Activated naive CD8-positive, alpha-beta T cell treated with anti-CD3 and anti-CD28 coated beads, Interleukin-2, amount 10 ng/mL, durations not matched to agents 7 days and 5 days (primary cell): Measurements from ENCODE around the gene LMCD1. TPM values are rescaled to one million over a fixed set of nuclear protein-coding genes. Genes with fewer than 3 reads are reported as not detected.

Experiments used
- ATAC-seq: fragments of 150-1000 bp; cut with Tn5 transposase; one replicate; pipeline ENCODE4 v1.10.0; 2021; ENCODE audit warnings: low read depth, moderate library complexity
- POLR2A ChIA-PET: fragments of 350-600 bp; sonication (Branson Sonifier 250); formaldehyde crosslinking; loops from one replicate; lab custom pipeline; 2021; ENCODE audit warnings: antibody characterized with exemption; lab: Charles Lee
- DNase-seq: peaks from one replicate; pipeline ENCODE4 v3.0.0; 2021
- H3K27ac Mint-ChIP-seq: one replicate; pipeline ENCODE4 v1.8.0; 2022; ENCODE audit warnings: mild to moderate bottlenecking, mixed read lengths
- H3K27me3 Mint-ChIP-seq: one replicate; pipeline ENCODE4 v1.8.0; 2022; ENCODE audit warnings: mild to moderate bottlenecking, moderate library complexity, mixed read lengths
- H3K36me3 Mint-ChIP-seq: one replicate; pipeline ENCODE4 v1.8.0; 2021; ENCODE audit warnings: mild to moderate bottlenecking, mixed read lengths
- H3K4me1 Mint-ChIP-seq: one replicate; pipeline ENCODE4 v1.8.0; 2021; ENCODE audit warnings: mixed read lengths
- H3K4me3 Mint-ChIP-seq: one replicate; pipeline ENCODE4 v1.8.0; 2022; ENCODE audit warnings: mild to moderate bottlenecking, moderate library complexity, mixed read lengths
- H3K9me3 Mint-ChIP-seq: one replicate; pipeline ENCODE4 v1.8.0; 2021; ENCODE audit warnings: mixed read lengths
- total RNA-seq, 2 experiments: library from RNA; stranded (reverse); gene quantifications; one replicate each; pipeline ENCODE4 v1.2.3, GENCODE V29; 2021

The LMCD1 gene
- total RNA-seq, 2 experiments from 2014 or later: 0.31 to 0.69 TPM

DNA sequence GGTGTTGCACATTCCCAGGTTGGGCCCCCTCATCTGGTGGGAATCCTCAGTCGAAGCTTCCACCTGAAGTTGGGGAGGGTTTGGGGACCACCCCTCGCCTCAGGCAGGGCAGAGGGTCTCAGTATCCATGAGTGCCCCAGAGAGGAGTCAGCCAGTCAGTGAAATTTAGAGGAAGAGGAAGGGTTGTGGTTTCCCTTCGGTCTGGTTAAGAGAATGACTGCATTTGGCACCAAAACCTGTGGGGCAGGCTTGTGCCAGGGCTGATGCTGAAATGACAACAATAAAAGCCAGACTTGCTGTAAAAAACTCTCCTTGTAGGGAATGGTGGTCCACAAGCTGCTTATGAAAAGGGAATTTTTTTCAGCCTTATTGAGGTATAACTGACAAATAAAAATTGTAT lies 22.6 kb downstream of the LMCD1 start:
- POLR2A ChIA-PET: interaction anchor here (0.7 kb wide), 1 partner anchor 13 kb away, joined by 8 read pairs; no protein-coding TSS in a partner anchor
- H3K4me3 Mint-ChIP-seq: no peak overlapping the region
- no peaks in the 10 kb centered on the region for H3K9me3 Mint-ChIP-seq
- no peak for DNase-seq
- no peak for ATAC-seq
- peaks cover 8% of the 10 kb centered on the region for H3K4me1 Mint-ChIP-seq
- H3K27ac Mint-ChIP-seq: no peak overlapping the region
- peaks cover 5% of the 10 kb centered on the region for H3K27me3 Mint-ChIP-seq
- no peaks in the 10 kb centered on the region for H3K36me3 Mint-ChIP-seq

DNA sequence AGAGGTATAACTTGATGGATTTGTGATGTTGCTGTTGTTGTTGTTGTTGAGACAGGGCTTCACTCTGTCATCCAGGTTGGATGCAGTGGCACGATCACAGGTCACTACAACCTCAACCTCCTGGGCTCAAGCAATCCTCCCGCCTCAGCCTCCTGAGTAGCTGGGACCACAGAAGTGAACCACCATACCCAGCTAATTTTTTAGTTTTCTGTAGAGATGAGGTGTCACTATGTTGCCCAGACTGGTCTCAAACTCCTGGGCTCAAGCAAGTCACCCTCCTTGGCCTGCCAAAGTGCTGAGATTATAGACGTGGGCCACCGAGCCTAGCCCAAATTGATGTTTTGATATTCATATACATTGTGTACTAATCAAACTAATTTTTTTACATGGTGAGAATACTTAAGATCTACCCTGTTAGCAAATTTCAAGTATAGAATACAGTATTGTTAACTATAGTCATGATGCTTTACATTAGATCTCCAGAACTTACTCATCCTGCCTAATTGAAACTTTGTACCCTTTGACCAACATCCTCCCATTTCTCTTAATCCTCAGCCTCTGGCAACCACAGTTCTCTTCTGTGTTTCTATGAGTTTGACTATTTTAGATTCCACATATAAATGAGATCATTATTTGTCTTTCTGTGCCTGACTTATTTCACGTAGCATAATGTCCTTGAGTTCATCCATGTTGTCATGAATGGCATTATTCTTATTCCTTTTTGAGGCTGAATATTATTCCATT lies 23.2 kb downstream of the LMCD1 start:
- peaks cover 8% of the 10 kb centered on the region for H3K4me1 Mint-ChIP-seq
- no peak for ATAC-seq
- H3K36me3 Mint-ChIP-seq: no peaks in the 10 kb centered on the region
- peaks cover 1% of the 10 kb centered on the region for H3K9me3 Mint-ChIP-seq
- no peak for DNase-seq
- no peak overlapping the region for H3K4me3 Mint-ChIP-seq
- H3K27ac Mint-ChIP-seq: no peak overlapping the region
- peaks cover 5% of the 10 kb centered on the region for H3K27me3 Mint-ChIP-seq
- POLR2A ChIA-PET: no interaction called here

DNA sequence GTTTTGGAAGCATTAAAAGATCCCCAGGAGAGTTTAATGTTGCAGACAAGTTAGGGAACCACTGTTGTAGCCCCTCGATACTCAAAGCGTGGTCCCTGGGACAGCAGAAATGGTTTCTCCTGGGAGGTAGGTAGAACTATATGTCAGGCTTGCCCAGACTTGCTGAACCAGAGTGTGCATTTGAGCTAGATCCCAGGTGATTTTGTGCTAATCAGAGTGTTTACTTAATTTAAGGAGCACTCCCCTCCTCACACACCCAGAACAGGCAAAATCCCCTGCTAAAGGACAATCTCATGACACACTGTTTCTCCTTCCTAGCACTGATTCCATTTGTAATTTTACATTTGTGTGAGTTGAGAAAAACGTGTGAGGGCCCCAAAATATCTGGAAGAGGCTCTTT lies 24.3 kb downstream of the LMCD1 start:
- POLR2A ChIA-PET: no interaction called here
- peaks cover 5% of the 10 kb centered on the region for H3K27me3 Mint-ChIP-seq
- no peak overlapping the region for H3K27ac Mint-ChIP-seq
- H3K4me3 Mint-ChIP-seq: no peak overlapping the region
- ATAC-seq: no peak
- DNase-seq: no peak
- peaks cover 1% of the 10 kb centered on the region for H3K9me3 Mint-ChIP-seq
- H3K4me1 Mint-ChIP-seq: peaks cover 8% of the 10 kb centered on the region
- no peaks in the 10 kb centered on the region for H3K36me3 Mint-ChIP-seq

DNA sequence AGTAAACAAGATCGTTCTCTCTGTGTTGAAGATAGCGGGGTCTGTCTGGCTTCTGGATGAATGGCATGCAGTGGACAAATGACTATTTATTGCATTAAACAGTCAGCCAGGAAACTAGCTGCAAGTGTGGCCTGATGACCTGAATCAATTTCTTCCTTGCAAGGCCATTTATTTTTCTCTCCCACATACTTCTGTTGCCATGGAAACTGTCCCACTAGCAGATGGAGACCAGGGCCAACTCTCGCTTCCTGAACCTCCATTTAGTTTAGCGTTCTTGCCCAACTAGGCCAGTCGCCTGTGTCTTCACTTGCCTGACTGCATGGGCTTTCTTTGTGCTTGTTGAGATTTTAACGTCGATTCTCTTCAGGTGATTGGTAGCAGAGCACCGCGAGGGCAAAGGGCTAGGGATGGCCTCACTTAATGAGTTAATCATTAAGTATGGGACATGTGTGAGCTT lies 27.6 kb downstream of the LMCD1 start:
- DNase-seq (no peak), ATAC-seq (no peak)
- Mint-ChIP-seq H3K4me1 (peaks cover 5% of the 10 kb centered on the region), H3K27ac (no peak overlapping the region), H3K4me3 (no peak overlapping the region), H3K36me3 (no peaks in the 10 kb centered on the region), H3K9me3 (peaks cover 1% of the 10 kb centered on the region), H3K27me3 (no peaks in the 10 kb centered on the region)
- POLR2A ChIA-PET: no interaction called here

DNA sequence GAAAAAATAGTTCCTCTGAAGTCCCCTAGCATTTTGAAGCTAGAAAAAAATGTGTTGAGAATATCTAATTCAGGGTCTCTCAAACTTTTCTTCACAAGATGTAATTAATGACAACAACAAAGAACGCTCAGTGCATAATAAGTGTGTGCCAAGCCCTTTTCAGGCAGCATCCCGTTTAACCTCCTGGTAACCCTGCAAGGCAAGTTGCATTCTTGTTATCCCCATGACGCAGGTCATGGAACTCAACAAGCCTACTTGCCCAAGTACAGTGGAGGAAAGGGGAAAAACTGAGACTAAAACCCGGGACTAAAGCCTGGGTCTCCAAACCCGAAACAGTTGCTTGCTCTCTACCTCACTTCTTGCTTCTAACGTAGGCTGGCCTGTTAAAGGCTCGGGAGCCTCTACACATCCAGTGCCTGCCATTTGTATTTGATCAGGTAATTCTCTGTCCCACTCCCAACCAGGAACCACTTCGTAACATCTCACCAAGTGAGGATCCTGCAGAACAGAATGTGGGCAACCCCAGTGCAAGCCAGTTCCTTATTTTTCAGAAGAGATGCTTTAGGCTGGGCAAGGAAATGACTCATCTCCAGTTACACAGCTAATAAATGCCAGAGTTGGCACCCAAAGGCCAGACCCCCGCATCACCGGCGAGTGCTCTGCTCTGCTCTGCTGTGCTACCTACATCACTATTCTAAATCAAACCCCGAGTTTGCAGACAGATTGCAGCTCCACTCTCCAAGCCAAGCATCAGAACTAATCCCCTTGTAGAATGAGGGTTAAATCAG lies 28.3 kb downstream of the LMCD1 start:
- Mint-ChIP-seq H3K36me3 (no peaks in the 10 kb centered on the region), H3K27me3 (no peaks in the 10 kb centered on the region), H3K4me1 (peaks cover 3% of the 10 kb centered on the region), H3K4me3 (no peak overlapping the region), H3K27ac (no peak overlapping the region), H3K9me3 (peaks cover 1% of the 10 kb centered on the region)
- ATAC-seq: no peak
- no peak for DNase-seq
- POLR2A ChIA-PET: no interaction called here

DNA sequence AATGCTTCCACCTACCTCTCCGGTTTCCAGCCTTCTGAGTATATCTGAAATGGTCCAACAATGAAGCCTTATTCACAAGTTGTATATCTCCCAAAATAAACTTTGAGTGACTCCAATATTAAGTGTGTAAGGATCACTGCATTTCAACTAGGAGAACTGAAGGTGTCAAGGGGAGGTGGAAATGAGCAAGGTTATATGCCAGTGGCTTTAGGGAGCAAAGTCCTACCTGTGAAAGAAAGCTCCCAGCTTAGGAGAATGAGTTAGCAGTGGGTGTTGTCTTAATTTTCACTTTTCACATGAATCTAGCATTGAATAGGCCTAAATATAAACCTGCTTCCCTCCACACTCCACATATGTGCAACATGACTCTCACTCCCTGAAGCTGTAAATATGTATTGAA lies 29.0 kb downstream of the LMCD1 start:
- Mint-ChIP-seq H3K9me3 (peaks cover 1% of the 10 kb centered on the region), H3K27me3 (peaks cover under 1% of the 10 kb centered on the region), H3K4me1 (no peaks in the 10 kb centered on the region), H3K27ac (no peak overlapping the region), H3K4me3 (no peak overlapping the region), H3K36me3 (no peaks in the 10 kb centered on the region)
- ATAC-seq (no peak), DNase-seq (no peak)
- POLR2A ChIA-PET: no interaction called here

DNA sequence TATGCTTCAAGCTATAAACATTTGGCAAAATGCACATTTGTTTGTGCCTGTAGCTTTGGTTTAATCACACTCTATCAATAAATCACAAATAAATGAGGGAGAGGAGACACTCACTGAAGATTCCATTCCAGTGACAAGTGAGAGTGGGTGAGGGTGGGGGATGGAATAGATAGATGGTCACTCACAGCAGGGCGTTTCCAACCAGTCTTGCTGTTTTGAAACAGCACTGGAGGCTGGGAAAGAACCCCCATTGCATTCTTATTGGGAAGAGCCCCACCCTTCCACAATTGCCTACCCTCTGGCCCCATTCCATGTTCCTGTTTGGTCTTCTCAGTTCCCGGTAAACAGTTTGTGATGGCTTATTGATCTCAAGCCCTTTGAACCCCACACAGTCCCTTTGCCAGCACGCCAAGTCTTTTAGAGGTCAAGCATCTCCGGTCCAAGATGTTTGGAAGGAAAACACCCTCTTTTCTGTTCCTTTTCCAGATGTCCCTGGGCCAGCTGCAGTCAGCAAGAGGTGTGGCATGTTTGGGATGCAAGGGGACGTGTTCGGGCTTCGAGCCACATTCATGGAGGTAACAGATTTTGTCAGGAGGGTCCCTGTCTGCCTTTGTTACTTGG lies 30.7 kb downstream of the LMCD1 start:
- ATAC-seq (no peak), DNase-seq (no peak)
- POLR2A ChIA-PET: no interaction called here
- Mint-ChIP-seq H3K27me3 (peaks cover 5% of the 10 kb centered on the region), H3K36me3 (no peaks in the 10 kb centered on the region), H3K4me1 (no peaks in the 10 kb centered on the region), H3K9me3 (peaks cover 1% of the 10 kb centered on the region), H3K27ac (no peak overlapping the region), H3K4me3 (no peak overlapping the region)

DNA sequence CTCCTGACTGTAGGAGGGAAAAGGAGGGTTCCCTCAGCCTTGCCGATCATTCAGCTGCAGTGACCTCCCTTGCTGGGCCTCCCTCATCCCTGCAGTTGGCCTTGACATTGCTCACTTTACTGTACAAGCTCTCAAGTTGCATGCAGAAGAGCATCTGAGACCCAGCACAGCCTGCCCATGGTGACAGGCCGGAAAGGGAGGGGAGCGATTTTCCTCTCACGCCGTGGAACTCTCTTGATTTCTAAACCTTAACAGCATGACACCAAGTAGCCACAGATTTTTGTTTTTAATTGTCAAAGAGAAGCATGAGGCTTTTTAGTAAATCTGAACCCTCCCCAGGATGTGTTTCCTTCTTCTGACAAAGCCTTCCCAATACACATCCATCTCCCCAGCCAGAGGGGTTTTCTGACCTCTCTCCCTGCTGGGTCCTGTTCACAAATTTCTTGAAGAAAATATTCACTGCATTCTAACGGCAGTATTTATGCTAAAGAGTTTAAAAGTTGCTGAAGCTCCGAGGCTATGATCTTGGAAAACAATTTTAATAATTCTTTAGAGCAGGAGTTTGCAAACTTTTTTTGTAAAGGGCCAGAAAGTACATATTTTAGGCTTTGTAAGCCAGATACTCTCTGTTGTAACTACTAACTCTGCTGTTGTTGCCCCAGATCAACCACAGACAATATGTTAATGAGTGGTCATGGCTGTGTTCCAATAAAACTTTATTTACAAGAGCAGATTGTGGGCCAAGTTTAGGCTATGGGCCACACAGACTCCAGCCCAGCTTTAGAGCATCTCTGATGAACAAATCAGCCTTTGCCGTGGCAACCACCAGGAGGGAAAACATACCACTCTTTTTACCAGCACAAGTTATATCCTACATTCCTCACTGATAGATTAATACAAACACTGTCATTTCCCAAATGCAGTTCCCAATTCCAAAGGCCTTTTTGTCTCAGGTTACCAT lies 34.8 kb downstream of the LMCD1 start:
- no peaks in the 10 kb centered on the region for H3K4me1 Mint-ChIP-seq
- no peaks in the 10 kb centered on the region for H3K9me3 Mint-ChIP-seq
- POLR2A ChIA-PET: no interaction called here
- H3K4me3 Mint-ChIP-seq: no peak overlapping the region
- no peak for ATAC-seq
- no peak overlapping the region for H3K27ac Mint-ChIP-seq
- no peaks in the 10 kb centered on the region for H3K36me3 Mint-ChIP-seq
- H3K27me3 Mint-ChIP-seq: peaks cover 5% of the 10 kb centered on the region
- DNase-seq: no peak

DNA sequence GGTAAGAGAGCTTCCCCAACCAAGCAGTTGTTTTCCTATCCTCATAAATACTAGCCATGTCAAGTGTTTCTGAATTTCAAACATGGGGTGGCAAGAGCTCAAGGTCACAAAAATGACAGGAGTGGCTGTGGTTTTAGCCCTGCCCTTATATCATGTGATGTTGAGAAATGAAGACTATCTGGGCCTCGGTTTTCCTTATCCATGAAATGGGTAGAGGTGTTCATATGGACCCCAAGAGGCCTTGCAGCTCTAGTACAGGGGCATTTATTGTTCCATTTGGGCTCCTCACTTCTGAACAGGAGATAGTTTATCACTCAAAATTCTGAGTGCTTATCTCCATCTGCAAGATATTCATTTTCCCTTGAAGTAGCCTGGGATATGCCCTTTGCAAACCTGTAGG lies 35.8 kb downstream of the LMCD1 start:
- H3K27ac Mint-ChIP-seq: no peak overlapping the region
- H3K27me3 Mint-ChIP-seq: peaks cover 5% of the 10 kb centered on the region
- H3K36me3 Mint-ChIP-seq: no peaks in the 10 kb centered on the region
- POLR2A ChIA-PET: no interaction called here
- H3K4me1 Mint-ChIP-seq: no peaks in the 10 kb centered on the region
- no peak for ATAC-seq
- H3K4me3 Mint-ChIP-seq: no peak overlapping the region
- no peaks in the 10 kb centered on the region for H3K9me3 Mint-ChIP-seq
- DNase-seq: no peak

DNA sequence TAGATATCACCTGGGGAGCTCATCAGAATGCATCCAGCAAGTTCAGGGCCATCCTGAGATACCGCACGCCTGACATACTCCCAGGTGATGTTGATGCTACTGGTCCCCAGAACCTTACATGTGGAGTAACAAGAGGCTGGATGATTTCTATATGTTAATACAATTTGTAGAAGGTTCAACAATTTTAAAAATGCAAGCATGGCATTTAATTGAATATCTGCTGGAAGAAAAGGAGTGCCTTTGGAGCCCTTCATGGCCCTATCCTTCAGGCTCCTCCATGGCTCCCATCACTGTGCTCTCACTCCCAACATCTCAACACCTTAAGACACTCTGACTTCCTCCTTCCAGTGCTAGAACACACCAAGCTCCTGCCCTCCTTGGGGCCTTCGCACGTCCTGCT lies 36.6 kb downstream of the LMCD1 start:
- no peak for DNase-seq
- Mint-ChIP-seq H3K27ac (no peak overlapping the region), H3K4me3 (no peak overlapping the region), H3K36me3 (no peaks in the 10 kb centered on the region), H3K27me3 (peaks cover 5% of the 10 kb centered on the region), H3K9me3 (no peaks in the 10 kb centered on the region), H3K4me1 (no peaks in the 10 kb centered on the region)
- ATAC-seq: no peak
- POLR2A ChIA-PET: no interaction called here

DNA sequence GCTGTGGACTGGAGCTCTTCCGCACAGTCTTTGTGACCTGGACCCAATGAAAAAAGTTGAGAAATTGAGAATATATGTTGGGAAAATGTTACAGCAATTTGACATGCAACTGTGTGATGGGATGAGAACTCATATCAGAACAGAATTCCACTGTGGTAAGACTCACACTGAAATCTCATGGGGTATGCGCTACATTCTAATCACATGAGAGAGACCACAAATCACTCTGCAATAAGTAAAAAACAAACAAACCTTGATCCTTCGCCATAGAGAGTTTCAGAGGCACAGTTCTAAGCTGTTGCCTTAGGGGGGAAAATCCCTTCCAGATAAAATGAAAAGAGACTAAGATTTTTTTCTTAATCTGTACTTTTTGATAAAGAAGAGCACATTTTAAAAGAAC lies 37.3 kb downstream of the LMCD1 start:
- Mint-ChIP-seq H3K36me3 (no peaks in the 10 kb centered on the region), H3K4me1 (no peaks in the 10 kb centered on the region), H3K27me3 (peaks cover 5% of the 10 kb centered on the region), H3K4me3 (no peak overlapping the region), H3K9me3 (no peaks in the 10 kb centered on the region), H3K27ac (no peak overlapping the region)
- DNase-seq (no peak), ATAC-seq (no peak)
- POLR2A ChIA-PET: no interaction called here

DNA sequence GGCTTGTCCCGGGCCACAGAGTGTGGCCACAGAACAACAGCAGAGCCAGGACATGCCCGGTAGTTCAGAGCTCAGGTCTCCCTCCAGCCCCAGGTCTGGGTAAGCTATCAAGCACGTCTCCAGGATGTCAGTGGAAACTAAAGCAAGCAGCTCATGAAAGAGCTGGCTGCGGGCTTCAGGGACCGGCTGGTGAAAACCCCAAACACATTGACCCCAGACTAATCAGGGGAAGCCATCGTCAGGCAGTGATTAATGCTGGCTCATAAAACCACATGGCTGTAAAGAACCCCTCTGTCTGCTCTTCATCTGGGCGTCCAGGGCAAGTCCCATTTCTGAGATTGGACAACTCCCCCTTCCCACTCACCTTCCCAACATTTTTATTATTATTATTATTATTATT lies 37.8 kb downstream of the LMCD1 start:
- peaks cover 5% of the 10 kb centered on the region for H3K27me3 Mint-ChIP-seq
- no peak overlapping the region for H3K27ac Mint-ChIP-seq
- no peaks in the 10 kb centered on the region for H3K9me3 Mint-ChIP-seq
- ATAC-seq (no peak), DNase-seq (no peak)
- H3K36me3 Mint-ChIP-seq: no peaks in the 10 kb centered on the region
- no peaks in the 10 kb centered on the region for H3K4me1 Mint-ChIP-seq
- POLR2A ChIA-PET: no interaction called here
- no peak overlapping the region for H3K4me3 Mint-ChIP-seq

DNA sequence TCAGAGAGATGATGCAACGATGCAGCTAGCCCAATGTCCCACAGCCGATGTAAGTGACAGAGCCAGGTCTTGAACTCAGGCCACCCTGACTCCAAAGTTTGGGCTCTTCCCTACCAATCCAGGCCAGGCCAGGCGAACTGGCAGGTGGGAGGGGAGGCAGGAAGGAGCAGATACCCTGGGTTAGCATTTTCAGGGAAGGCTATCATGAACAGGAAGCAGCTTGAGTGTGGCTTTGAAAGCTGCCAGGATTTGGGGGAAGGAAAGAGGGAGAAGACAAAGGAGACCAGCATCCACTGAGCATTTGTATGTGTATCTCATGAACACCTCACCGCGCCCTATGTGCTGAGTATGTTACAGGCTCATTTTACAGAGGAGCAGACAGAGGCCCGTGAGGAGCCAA lies 38.8 kb downstream of the LMCD1 start:
- H3K27ac Mint-ChIP-seq: no peak overlapping the region
- ATAC-seq (no peak), DNase-seq (no peak)
- H3K36me3 Mint-ChIP-seq: no peaks in the 10 kb centered on the region
- no peaks in the 10 kb centered on the region for H3K4me1 Mint-ChIP-seq
- peaks cover 5% of the 10 kb centered on the region for H3K27me3 Mint-ChIP-seq
- H3K4me3 Mint-ChIP-seq: no peak overlapping the region
- POLR2A ChIA-PET: no interaction called here
- no peaks in the 10 kb centered on the region for H3K9me3 Mint-ChIP-seq
